ENCODE results near the gene APOL1. TPM values are rescaled to one million over a fixed set of nuclear protein-coding genes. Genes with fewer than 3 reads are reported as not detected.

Gene APOL1
- polyA plus RNA-seq, 2 of the 4 experiments (the other 2 are of a cell fraction) = 2.0 to 6.5 TPM

GRCh38 chr22:36304429-36304828 is 51.5 kb downstream of the APOL1 start:
- FAIRE-seq (no peak), ATAC-seq (no peak), DNase-seq (ENCODE audit: low read depth in 1 of 2, low spot score in 1 of 2) (no peak)
- ChIA-PET CTCF (interaction anchor here (1.5 to 7.1 kb wide), 3 partner anchors 15 to 164 kb away, joined by 3 to 113 read pairs (median 8); no protein-coding TSS in a partner anchor), POLR2A (no interaction called here)
- TF ChIP-seq RCOR1 (IDR thresholded peaks at IDR 0.05; ENCODE audit: low read depth, low read length) (no peak), CEBPB (IDR thresholded peaks at IDR 0.05) (no peak), MYC (IDR thresholded peaks at IDR 0.05; ENCODE audit: borderline replicate concordance, low read length) (no peak), SMC3 (IDR thresholded peaks at IDR 0.05) (no peak), CTCF (IDR thresholded peaks at IDR 0.05) (no peak), EP300 (IDR thresholded peaks at IDR 0.05) (no peak), EHMT2 (IDR thresholded peaks at IDR 0.05; ENCODE audit: low read depth) (no peak), FOXS1 (CRISPR knock-in tag; IDR thresholded peaks at IDR 0.05) (no peak), TP53 (CRISPR knock-in tag; IDR thresholded peaks at IDR 0.05) (no peak), MAZ (IDR thresholded peaks at IDR 0.05; ENCODE audit: borderline replicate concordance, low read depth, low read length) (no peak), HOXB13 (CRISPR knock-in tag; IDR thresholded peaks at IDR 0.05; ENCODE audit: low read depth) (no peak)
- TF ChIP-seq, protein P1, sequence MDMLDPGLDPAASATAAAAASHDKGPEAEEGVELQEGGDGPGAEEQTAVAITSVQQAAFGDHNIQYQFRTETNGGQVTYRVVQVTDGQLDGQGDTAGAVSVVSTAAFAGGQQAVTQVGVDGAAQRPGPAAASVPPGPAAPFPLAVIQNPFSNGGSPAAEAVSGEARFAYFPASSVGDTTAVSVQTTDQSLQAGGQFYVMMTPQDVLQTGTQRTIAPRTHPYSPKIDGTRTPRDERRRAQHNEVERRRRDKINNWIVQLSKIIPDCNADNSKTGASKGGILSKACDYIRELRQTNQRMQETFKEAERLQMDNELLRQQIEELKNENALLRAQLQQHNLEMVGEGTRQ (IDR thresholded peaks at IDR 0.05) = no peak
- H3K4me1 ChIP-seq = peaks cover 27% of the 10 kb centered on the region; the same call in 2 of the 3 replicates
- H3K4me2 ChIP-seq = no peak overlapping the region
- WGBS (ENCODE audit: missing lambda C conversion rate) = 81% methylated on average over 8 of the region's 10 CpGs
- no peaks in the 10 kb centered on the region for H3K9me3 ChIP-seq
- no peak overlapping the region for H3K4me3 ChIP-seq
- no peak overlapping the region; a peak in 1 of 6 replicates for H3K27ac ChIP-seq

DNA sequence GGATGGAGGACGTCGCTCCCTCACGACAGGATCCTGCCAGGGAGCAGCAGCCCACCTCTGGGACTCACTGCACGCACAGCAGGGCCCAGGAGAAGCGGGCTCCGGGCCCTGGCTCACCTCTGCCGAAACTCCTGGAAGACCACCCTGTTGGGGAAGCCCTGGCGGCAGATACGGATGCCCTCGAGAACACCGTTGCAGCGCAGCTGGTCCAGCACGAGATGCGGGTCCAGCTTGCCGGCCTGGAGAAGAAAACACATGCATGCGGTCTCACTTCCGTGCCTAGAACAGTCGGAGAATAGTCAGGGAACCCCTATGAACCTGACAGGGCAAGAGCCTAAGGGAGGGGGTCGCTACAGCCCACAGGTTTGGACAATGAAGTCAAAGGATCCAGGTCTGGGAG is 52.9 kb downstream of the APOL1 start:
- POLR2A ChIA-PET = no interaction called here
- Histone ChIP-seq H3K4me2 (no peak overlapping the region), H3K27ac (no peak overlapping the region), H3K9me3 (no peaks in the 10 kb centered on the region), H3K4me1 (peaks cover 27% of the 10 kb centered on the region; the same call in 2 of the 3 replicates), H3K4me3 (no peak overlapping the region)
- 95% methylated on average over 19 of the region's 19 CpGs for WGBS (ENCODE audit: missing lambda C conversion rate)
- no peak for FAIRE-seq
- ATAC-seq = no peak
- DNase-seq (ENCODE audit: low read depth in 1 of 2, low spot score in 1 of 2) = no peak
- no peak for TF ChIP-seq MYC (IDR thresholded peaks at IDR 0.05; ENCODE audit: borderline replicate concordance, low read length)
- no peak for TF ChIP-seq FOXS1 (CRISPR knock-in tag; IDR thresholded peaks at IDR 0.05)
- TF ChIP-seq, protein P2, sequence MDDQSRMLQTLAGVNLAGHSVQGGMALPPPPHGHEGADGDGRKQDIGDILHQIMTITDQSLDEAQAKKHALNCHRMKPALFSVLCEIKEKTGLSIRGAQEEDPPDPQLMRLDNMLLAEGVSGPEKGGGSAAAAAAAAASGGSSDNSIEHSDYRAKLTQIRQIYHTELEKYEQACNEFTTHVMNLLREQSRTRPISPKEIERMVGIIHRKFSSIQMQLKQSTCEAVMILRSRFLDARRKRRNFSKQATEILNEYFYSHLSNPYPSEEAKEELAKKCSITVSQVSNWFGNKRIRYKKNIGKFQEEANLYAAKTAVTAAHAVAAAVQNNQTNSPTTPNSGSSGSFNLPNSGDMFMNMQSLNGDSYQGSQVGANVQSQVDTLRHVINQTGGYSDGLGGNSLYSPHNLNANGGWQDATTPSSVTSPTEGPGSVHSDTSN (IDR thresholded peaks at IDR 0.05) = no peak
- TF ChIP-seq, protein P1 (IDR thresholded peaks at IDR 0.05) = no peak
- no peak for TF ChIP-seq CHD2 (IDR thresholded peaks at IDR 0.05; ENCODE audit: low read length, partially characterized antibody)
- TF ChIP-seq ZFP36 (IDR thresholded peaks at IDR 0.05; ENCODE audit: borderline replicate concordance, partially characterized antibody) = no peak
- TF ChIP-seq, protein P3, sequence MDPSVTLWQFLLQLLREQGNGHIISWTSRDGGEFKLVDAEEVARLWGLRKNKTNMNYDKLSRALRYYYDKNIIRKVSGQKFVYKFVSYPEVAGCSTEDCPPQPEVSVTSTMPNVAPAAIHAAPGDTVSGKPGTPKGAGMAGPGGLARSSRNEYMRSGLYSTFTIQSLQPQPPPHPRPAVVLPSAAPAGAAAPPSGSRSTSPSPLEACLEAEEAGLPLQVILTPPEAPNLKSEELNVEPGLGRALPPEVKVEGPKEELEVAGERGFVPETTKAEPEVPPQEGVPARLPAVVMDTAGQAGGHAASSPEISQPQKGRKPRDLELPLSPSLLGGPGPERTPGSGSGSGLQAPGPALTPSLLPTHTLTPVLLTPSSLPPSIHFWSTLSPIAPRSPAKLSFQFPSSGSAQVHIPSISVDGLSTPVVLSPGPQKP (IDR thresholded peaks at IDR 0.05; ENCODE audit: low read depth, low read length) = no peak
- TF ChIP-seq ESRRA (IDR thresholded peaks at IDR 0.05; ENCODE audit: borderline replicate concordance, low read length) = no peak
- no peak for TF ChIP-seq E2F6 (IDR thresholded peaks at IDR 0.05; ENCODE audit: borderline replicate concordance, low read depth)
- no peak for TF ChIP-seq TP53 (CRISPR knock-in tag; IDR thresholded peaks at IDR 0.05)
- no peak for TF ChIP-seq REST (IDR thresholded peaks at IDR 0.05)
- no peak for TF ChIP-seq CBX2 (IDR thresholded peaks at IDR 0.05; ENCODE audit: borderline replicate concordance, low read depth)
- no peak for TF ChIP-seq EHMT2 (IDR thresholded peaks at IDR 0.05; ENCODE audit: low read depth)
- no peak for TF ChIP-seq JUNB (IDR thresholded peaks at IDR 0.05)
- TF ChIP-seq BHLHE40 (IDR thresholded peaks at IDR 0.05; ENCODE audit: low read depth, low read length) = no peak
- TF ChIP-seq KDM5A (IDR thresholded peaks at IDR 0.05) = no peak
- no peak for TF ChIP-seq MAZ (IDR thresholded peaks at IDR 0.05; ENCODE audit: borderline replicate concordance, low read depth, low read length)
- TF ChIP-seq RAD21 (conservative IDR thresholded peaks at IDR 0.05 in 1 of 2, IDR thresholded peaks at IDR 0.05 in 1 of 2) = no peak
- no peak for TF ChIP-seq HEYL (CRISPR knock-in tag; IDR thresholded peaks at IDR 0.05)
- TF ChIP-seq MAFK (IDR thresholded peaks at IDR 0.05; ENCODE audit: partially characterized antibody) = no peak
- CTCF ChIA-PET = interaction anchor here (1.0 to 1.4 kb wide), 4 partner anchors 9 to 166 kb away, joined by 3 to 5 read pairs (median 4); no protein-coding TSS in a partner anchor
